ENCODE data around the gene TNFRSF12A. TPM values are rescaled to one million over a fixed set of nuclear protein-coding genes. Genes with fewer than 3 reads are reported as not detected.

TNFRSF12A gene
- polyA plus RNA-seq, 1 donor = 48.4 TPM

GRCh38 chr16:2985893-2986355 is 34.2 kb upstream of the TNFRSF12A start:
- Histone ChIP-seq H3K4me1 (ENCODE audit: control insufficient read depth, insufficient read depth, low read length) (peaks cover 3% of the 10 kb centered on the region), H3K36me3 (ENCODE audit: control insufficient read depth, insufficient read depth, low read length) (no peaks in the 10 kb centered on the region), H3K27ac (ENCODE audit: low read length) (no peak overlapping the region), H3K4me3 (ENCODE audit: low read length) (no peak overlapping the region), H3K9me3 (ENCODE audit: control insufficient read depth, low read depth, low read length) (no peaks in the 10 kb centered on the region), H3K27me3 (ENCODE audit: control insufficient read depth, insufficient read depth, low read length) (no peaks in the 10 kb centered on the region)
- DNase-seq = no peak
- no CpG with 5 or more reads among the region's 15 CpGs for WGBS (ENCODE audit: insufficient coverage, low lambda C conversion rate)

- no CpG with 5 or more reads among the region's 17 CpGs for WGBS (ENCODE audit: insufficient coverage, low lambda C conversion rate)
These were observed 33.5 kb upstream of the TNFRSF12A start for GRCh38 chr16:2986623-2987188.

GRCh38 chr16:2987286-2987685 is 32.9 kb upstream of the TNFRSF12A start:
- H3K9me3 ChIP-seq (ENCODE audit: control insufficient read depth, low read depth, low read length) = no peaks in the 10 kb centered on the region
- no peak overlapping the region for H3K4me3 ChIP-seq (ENCODE audit: low read length)
- H3K27me3 ChIP-seq (ENCODE audit: control insufficient read depth, insufficient read depth, low read length) = no peaks in the 10 kb centered on the region
- no peaks in the 10 kb centered on the region for H3K36me3 ChIP-seq (ENCODE audit: control insufficient read depth, insufficient read depth, low read length)
- H3K4me1 ChIP-seq (ENCODE audit: control insufficient read depth, insufficient read depth, low read length) = no peaks in the 10 kb centered on the region
- WGBS (ENCODE audit: insufficient coverage, low lambda C conversion rate) = no CpG with 5 or more reads among the region's 9 CpGs
- no peak overlapping the region for H3K27ac ChIP-seq (ENCODE audit: low read length)
- no peak for DNase-seq

More at GRCh38 chr16:2986623-2987188, 33.5 kb upstream of the TNFRSF12A start:
- Histone ChIP-seq H3K27ac (ENCODE audit: low read length) (no peak overlapping the region), H3K9me3 (ENCODE audit: control insufficient read depth, low read depth, low read length) (no peaks in the 10 kb centered on the region), H3K4me1 (ENCODE audit: control insufficient read depth, insufficient read depth, low read length) (no peaks in the 10 kb centered on the region), H3K27me3 (ENCODE audit: control insufficient read depth, insufficient read depth, low read length) (no peaks in the 10 kb centered on the region), H3K36me3 (ENCODE audit: control insufficient read depth, insufficient read depth, low read length) (no peaks in the 10 kb centered on the region), H3K4me3 (ENCODE audit: low read length) (no peak overlapping the region)
- no peak for DNase-seq

GRCh38 chr16:2987833-2988232 is 32.3 kb upstream of the TNFRSF12A start:
- no CpG with 5 or more reads among the region's 8 CpGs for WGBS (ENCODE audit: insufficient coverage, low lambda C conversion rate)

GRCh38 chr16:2988590-2989099 is 31.5 kb upstream of the TNFRSF12A start:
- H3K4me3 ChIP-seq (ENCODE audit: low read length) = no peak overlapping the region
- H3K27ac ChIP-seq (ENCODE audit: low read length) = no peak overlapping the region
- H3K9me3 ChIP-seq (ENCODE audit: control insufficient read depth, low read depth, low read length) = no peaks in the 10 kb centered on the region
- WGBS (ENCODE audit: insufficient coverage, low lambda C conversion rate) = no CpG with 5 or more reads among the region's 8 CpGs
- no peak for DNase-seq
- no peaks in the 10 kb centered on the region for H3K36me3 ChIP-seq (ENCODE audit: control insufficient read depth, insufficient read depth, low read length)
- no peaks in the 10 kb centered on the region for H3K4me1 ChIP-seq (ENCODE audit: control insufficient read depth, insufficient read depth, low read length)
- no peaks in the 10 kb centered on the region for H3K27me3 ChIP-seq (ENCODE audit: control insufficient read depth, insufficient read depth, low read length)

More at GRCh38 chr16:2987833-2988232, 32.3 kb upstream of the TNFRSF12A start:
- no peak overlapping the region for H3K4me3 ChIP-seq (ENCODE audit: low read length)
- no peaks in the 10 kb centered on the region for H3K36me3 ChIP-seq (ENCODE audit: control insufficient read depth, insufficient read depth, low read length)
- no peaks in the 10 kb centered on the region for H3K9me3 ChIP-seq (ENCODE audit: control insufficient read depth, low read depth, low read length)
- H3K27ac ChIP-seq (ENCODE audit: low read length) = no peak overlapping the region
- no peaks in the 10 kb centered on the region for H3K27me3 ChIP-seq (ENCODE audit: control insufficient read depth, insufficient read depth, low read length)
- H3K4me1 ChIP-seq (ENCODE audit: control insufficient read depth, insufficient read depth, low read length) = no peaks in the 10 kb centered on the region
- DNase-seq = no peak

- Histone ChIP-seq H3K27ac (ENCODE audit: low read length) (no peak overlapping the region), H3K4me3 (ENCODE audit: low read length) (no peak overlapping the region), H3K4me1 (ENCODE audit: control insufficient read depth, insufficient read depth, low read length) (no peaks in the 10 kb centered on the region), H3K36me3 (ENCODE audit: control insufficient read depth, insufficient read depth, low read length) (no peaks in the 10 kb centered on the region), H3K9me3 (ENCODE audit: control insufficient read depth, low read depth, low read length) (no peaks in the 10 kb centered on the region), H3K27me3 (ENCODE audit: control insufficient read depth, insufficient read depth, low read length) (no peaks in the 10 kb centered on the region)
- no peak for DNase-seq
- no CpG with 5 or more reads among the region's 10 CpGs for WGBS (ENCODE audit: insufficient coverage, low lambda C conversion rate)
These were observed 29.3 kb upstream of the TNFRSF12A start for GRCh38 chr16:2990891-2991290.

- no peaks in the 10 kb centered on the region for H3K36me3 ChIP-seq (ENCODE audit: control insufficient read depth, insufficient read depth, low read length)
- no peak for DNase-seq
- no peaks in the 10 kb centered on the region for H3K4me1 ChIP-seq (ENCODE audit: control insufficient read depth, insufficient read depth, low read length)
- no peak overlapping the region for H3K4me3 ChIP-seq (ENCODE audit: low read length)
- H3K9me3 ChIP-seq (ENCODE audit: control insufficient read depth, low read depth, low read length) = no peaks in the 10 kb centered on the region
- no peak overlapping the region for H3K27ac ChIP-seq (ENCODE audit: low read length)
- no peaks in the 10 kb centered on the region for H3K27me3 ChIP-seq (ENCODE audit: control insufficient read depth, insufficient read depth, low read length)
- WGBS (ENCODE audit: insufficient coverage, low lambda C conversion rate) = no CpG with 5 or more reads among the region's 12 CpGs
These were observed 28.5 kb upstream of the TNFRSF12A start for GRCh38 chr16:2991566-2992261.

GRCh38 chr16:2992383-2993081 is 27.6 kb upstream of the TNFRSF12A start:
- no peaks in the 10 kb centered on the region for H3K9me3 ChIP-seq (ENCODE audit: control insufficient read depth, low read depth, low read length)
- DNase-seq = no peak
- H3K27me3 ChIP-seq (ENCODE audit: control insufficient read depth, insufficient read depth, low read length) = no peaks in the 10 kb centered on the region
- no peak overlapping the region for H3K27ac ChIP-seq (ENCODE audit: low read length)
- H3K4me1 ChIP-seq (ENCODE audit: control insufficient read depth, insufficient read depth, low read length) = no peaks in the 10 kb centered on the region
- WGBS (ENCODE audit: insufficient coverage, low lambda C conversion rate) = no CpG with 5 or more reads among the region's 14 CpGs
- H3K36me3 ChIP-seq (ENCODE audit: control insufficient read depth, insufficient read depth, low read length) = no peaks in the 10 kb centered on the region
- H3K4me3 ChIP-seq (ENCODE audit: low read length) = no peak overlapping the region

- Histone ChIP-seq H3K4me1 (ENCODE audit: control insufficient read depth, insufficient read depth, low read length) (no peaks in the 10 kb centered on the region), H3K27me3 (ENCODE audit: control insufficient read depth, insufficient read depth, low read length) (no peaks in the 10 kb centered on the region), H3K36me3 (ENCODE audit: control insufficient read depth, insufficient read depth, low read length) (no peaks in the 10 kb centered on the region), H3K9me3 (ENCODE audit: control insufficient read depth, low read depth, low read length) (no peaks in the 10 kb centered on the region), H3K27ac (ENCODE audit: low read length) (no peak overlapping the region), H3K4me3 (ENCODE audit: low read length) (no peak overlapping the region)
- no CpG with 5 or more reads among the region's 13 CpGs for WGBS (ENCODE audit: insufficient coverage, low lambda C conversion rate)
- no peak for DNase-seq
These were observed 23.9 kb upstream of the TNFRSF12A start for GRCh38 chr16:2996298-2996697.

GRCh38 chr16:2999929-3000328 is 20.2 kb upstream of the TNFRSF12A start:
- Histone ChIP-seq H3K36me3 (ENCODE audit: control insufficient read depth, insufficient read depth, low read length) (no peaks in the 10 kb centered on the region), H3K4me1 (ENCODE audit: control insufficient read depth, insufficient read depth, low read length) (no peaks in the 10 kb centered on the region), H3K27me3 (ENCODE audit: control insufficient read depth, insufficient read depth, low read length) (peaks cover 3% of the 10 kb centered on the region), H3K9me3 (ENCODE audit: control insufficient read depth, low read depth, low read length) (no peaks in the 10 kb centered on the region), H3K4me3 (ENCODE audit: low read length) (no peak overlapping the region), H3K27ac (ENCODE audit: low read length) (no peak overlapping the region)
- DNase-seq = no peak
- no CpG with 5 or more reads among the region's 6 CpGs for WGBS (ENCODE audit: insufficient coverage, low lambda C conversion rate)
